IMR-90 (cell line): ENCODE results near the gene RPS23. TPM values are rescaled to one million over a fixed set of nuclear protein-coding genes. Genes with fewer than 3 reads are reported as not detected.

ENCODE experiments used
- ATAC-seq: fragments of 200-7000 bp; cut with Tn5 transposase; 2 replicates; pipeline ENCODE4 v1.9.1; 2020; ENCODE audit warnings: low read depth, mild to moderate bottlenecking, moderate library complexity
- BruUV-seq: library from RNA; stranded (reverse); fragments of 400-500 nt; replicated peaks from 2 replicates; lab custom pipeline; 2021; lab: Mats Ljungman, UMichigan
- CTCF ChIA-PET: fragments of 300-600 bp; formaldehyde crosslinking; extraction: SDS; loops from one replicate; lab custom pipeline; 2021; ENCODE audit warnings: antibody characterized with exemption; lab: Yijun Ruan, JAX
- POLR2A ChIA-PET: fragments of 300-600 bp; sonication (Branson Sonifier 250); formaldehyde crosslinking; loops from one replicate; lab custom pipeline; 2022; ENCODE audit warnings: antibody characterized with exemption; ENCODE audit not compliant: unreplicated experiment; lab: Charles Lee
- DNase-seq: peaks from one replicate; pipeline ENCODE4 v3.0.0; 2013
- H2AFZ ChIP-seq: replicated peaks from 2 replicates; pipeline ENCODE3; 2013; ENCODE audit warnings: low read length, mild to moderate bottlenecking; ENCODE audit not compliant: poor library complexity
- H2AK5ac ChIP-seq: 2 replicates; pipeline ENCODE4 v1.6.1; 2013; ENCODE audit warnings: low read depth, low read length, inconsistent platforms
- H2AK9ac ChIP-seq: replicated peaks from 2 replicates; pipeline ENCODE3; 2013; ENCODE audit warnings: mild to moderate bottlenecking, low read depth, low read length, moderate library complexity; ENCODE audit not compliant: poor library complexity
- H2BK120ac ChIP-seq: 2 replicates; pipeline ENCODE4 v1.6.1; 2013; ENCODE audit warnings: low read depth, low read length, inconsistent platforms
- H2BK15ac ChIP-seq: 3 replicates; pipeline ENCODE4 v1.6.1; 2013; ENCODE audit warnings: low read depth, low read length, inconsistent platforms
- H2BK20ac ChIP-seq: 2 replicates; pipeline ENCODE4 v1.6.1; 2013; ENCODE audit warnings: low read depth, mild to moderate bottlenecking, inconsistent platforms, low read length, moderate library complexity
- H2BK5ac ChIP-seq: 2 replicates; pipeline ENCODE4 v1.6.1; 2013; ENCODE audit warnings: mild to moderate bottlenecking, low read depth, low read length, inconsistent platforms; ENCODE audit not compliant: poor library complexity, severe bottlenecking
- H3K14ac ChIP-seq: replicated peaks from 2 replicates; pipeline ENCODE4 v1.6.1; 2013; ENCODE audit warnings: low read depth, low read length, inconsistent platforms
- H3K18ac ChIP-seq: 2 replicates; pipeline ENCODE4 v1.6.1; 2013; ENCODE audit warnings: low read depth, low read length, control low read depth
- H3K23ac ChIP-seq: 2 replicates; pipeline ENCODE4 v1.6.1; 2013; ENCODE audit warnings: low read depth, low read length, inconsistent platforms
- H3K27ac ChIP-seq: 2 replicates; pipeline ENCODE4 v1.5.1; 2013; ENCODE audit warnings: mild to moderate bottlenecking, control low read depth, low read length; ENCODE audit not compliant: insufficient read depth
- H3K27me3 ChIP-seq: 2 replicates; pipeline ENCODE4 v1.6.1; 2013; ENCODE audit warnings: low read length; ENCODE audit not compliant: control insufficient read depth, insufficient read depth
- H3K36me3 ChIP-seq: 2 replicates; pipeline ENCODE4 v1.6.1; 2013; ENCODE audit warnings: low read length, mixed read lengths; ENCODE audit not compliant: control insufficient read depth, insufficient read depth
- H3K4ac ChIP-seq: 2 replicates; pipeline ENCODE4 v1.6.1; 2013; ENCODE audit warnings: low read depth, low read length, inconsistent platforms
- H3K4me1 ChIP-seq: 2 replicates; pipeline ENCODE4 v1.6.1; 2013; ENCODE audit warnings: low read length, mixed read lengths; ENCODE audit not compliant: control insufficient read depth, insufficient read depth
- H3K4me2 ChIP-seq: 2 replicates; pipeline ENCODE4 v1.6.1; 2013; ENCODE audit warnings: low read depth, mild to moderate bottlenecking, control low read depth, low read length, moderate library complexity
- H3K4me3 ChIP-seq: 2 replicates; pipeline ENCODE4 v1.5.1; 2013; ENCODE audit warnings: low read depth, mild to moderate bottlenecking, control low read depth, low read length, moderate library complexity; ENCODE audit not compliant: insufficient read depth
- H3K56ac ChIP-seq: 2 replicates; pipeline ENCODE4 v1.6.1; 2013; ENCODE audit warnings: low read length, inconsistent platforms; ENCODE audit not compliant: insufficient read depth; ENCODE audit errors: extremely low read depth
- H3K79me1 ChIP-seq, 2 experiments: 2 replicates each; pipeline ENCODE4 v1.6.1; 2013; ENCODE audit warnings: low read length in 2 of 2, inconsistent platforms in 1 of 2, low read depth in 1 of 2
- H3K9ac ChIP-seq: 2 replicates; pipeline ENCODE4 v1.6.1; 2013; ENCODE audit warnings: low read depth, low read length, control low read depth
- H3K9me1 ChIP-seq: 2 replicates; pipeline ENCODE4 v1.6.1; 2013; ENCODE audit warnings: low read length, inconsistent platforms; ENCODE audit not compliant: insufficient read depth
- H3K9me3 ChIP-seq: 2 replicates; pipeline ENCODE4 v1.6.1; 2013; ENCODE audit warnings: low read length; ENCODE audit not compliant: control insufficient read depth, insufficient read depth
- H4K20me1 ChIP-seq: 2 replicates; pipeline ENCODE4 v1.6.1; 2013; ENCODE audit warnings: low read length, inconsistent platforms; ENCODE audit not compliant: insufficient read depth
- H4K5ac ChIP-seq: 2 replicates; pipeline ENCODE4 v1.6.1; 2013; ENCODE audit warnings: mild to moderate bottlenecking, low read depth, low read length, control low read depth
- H4K8ac ChIP-seq, 2 experiments: 2 replicates each; pipeline ENCODE4 v1.6.1; 2013; ENCODE audit warnings: low read depth in 2 of 2, low read length in 2 of 2, control low read depth in 1 of 2, inconsistent platforms in 1 of 2
- H4K91ac ChIP-seq: 2 replicates; pipeline ENCODE4 v1.6.1; 2013; ENCODE audit warnings: low read depth, low read length, inconsistent platforms; ENCODE audit not compliant: insufficient read depth
- CEBPB ChIP-seq: IDR thresholded peaks from 2 replicates; pipeline ENCODE4 v1.6.1; 2012; ENCODE audit warnings: low read depth, low read length, improper control_type of control experiment
- MAFK ChIP-seq: IDR thresholded peaks from 2 replicates; pipeline ENCODE4 v1.6.1; 2012; ENCODE audit warnings: low read depth, low read length, improper control_type of control experiment
- MXI1 ChIP-seq: IDR thresholded peaks from 2 replicates; pipeline ENCODE4 v1.6.1; 2012; ENCODE audit warnings: low read depth, mild to moderate bottlenecking, low read length, moderate library complexity, borderline replicate concordance
- NFE2L2 ChIP-seq: fragments of 150-350 bp; IDR thresholded peaks from 2 replicates; pipeline ENCODE4 v1.6.1; 2016; ENCODE audit warnings: low read depth, mild to moderate bottlenecking, low read length
- POLR2A ChIP-seq: IDR thresholded peaks from 2 replicates; pipeline ENCODE4 v1.6.1; 2012; ENCODE audit warnings: mild to moderate bottlenecking, low read depth, low read length
- RAD21 ChIP-seq: IDR thresholded peaks from 2 replicates; pipeline ENCODE4 v1.6.1; 2012; ENCODE audit warnings: low read length, improper control_type of control experiment
- WGBS, 2 experiments: methylation state at CpG; one replicate each; pipeline versions ENCODE4 v1.1.5 to v1.1.7; 2013; ENCODE audit warnings: missing lambda C conversion rate in 2 of 2; ENCODE audit not compliant: insufficient read length in 1 of 2; ENCODE audit errors: extremely low coverage in 2 of 2; 5-methylcytosine and 5-hydroxymethylcytosine counted together
- dilution Hi-C: fragments of 300-500 bp; cut with HindIII; formaldehyde crosslinking; loops from one replicate; pipeline ENCODE4 v1.14.3; 2018; ENCODE audit warnings: low sequenced_read_pairs; ENCODE audit not compliant: unreplicated experiment
- in situ Hi-C: fragments of 300-500 bp; cut with MboI; formaldehyde crosslinking; loops from 3 replicates; pipeline ENCODE4 v1.14.3; 2019; ENCODE audit warnings: low sequenced_read_pairs, inconsistent platforms, mixed read lengths
- intact Hi-C: fragments of 100-400 bp; cut with micrococcal nuclease; formaldehyde crosslinking; loops from 2 replicates; pipeline ENCODE4 v1.10.0; 2022
- polyA plus RNA-seq, 3 experiments: library from polyadenylated mRNA; depleted of rRNA; stranded (reverse); fragments of >200 nt; gene quantifications; 2 replicates each; pipeline ENCODE4 v1.2.3, GENCODE V29; 2012; ENCODE audit warnings: low replicate concordance in 1 of 3
- total RNA-seq: library from RNA; depleted of rRNA; stranded (reverse); fragments of >200 nt; gene quantifications from 2 replicates; pipeline ENCODE4 v1.2.3, GENCODE V29; 2012

Gene RPS23
- total and polyA plus RNA-seq, 2 of the 4 experiments (the other 2 are of a cell fraction) = 3,186 to 3,318 TPM

- Histone ChIP-seq H3K56ac (no peak overlapping the region), H3K14ac (no peak overlapping the region), H2BK20ac (no peak overlapping the region), H4K8ac (no peak overlapping the region), H3K9me1 (0 out of 2 replicates have a peak, but pooled peaks cover 3% of the 10 kb centered on the region), H3K18ac (no peak overlapping the region), H3K4me1 (peaks cover 4% of the 10 kb centered on the region; the same call in 1 of the 2 replicates), H3K9ac (no peak overlapping the region), H3K4ac (no peak overlapping the region), H2BK120ac (no peak overlapping the region), H3K23ac (no peak overlapping the region), H3K4me2 (no peak overlapping the region), H3K27me3 (no peaks in the 10 kb centered on the region; the same call in 1 of the 2 replicates), H3K79me1 (no peaks in the 10 kb centered on the region), H2AFZ (no peak overlapping the region), H2AK9ac (no peak overlapping the region), H4K5ac (no peak overlapping the region), H3K36me3 (no peaks in the 10 kb centered on the region), H3K9me3 (no peaks in the 10 kb centered on the region), H4K20me1 (no peaks in the 10 kb centered on the region), H4K91ac (no peak overlapping the region), H2BK15ac (no peak overlapping the region), H2BK5ac (no peak overlapping the region), H3K27ac (no peak overlapping the region), H2AK5ac (no peak overlapping the region), H3K4me3 (no peak overlapping the region)
- CTCF ChIA-PET = no interaction called here
- ATAC-seq (no peak), DNase-seq (no peak)
- no TSS peak for BruUV-seq
- TF ChIP-seq POLR2A (no peak), NFE2L2 (no peak), MXI1 (no peak), MAFK (no peak), RAD21 (no peak), CEBPB (no peak)
- in situ Hi-C loops = loop anchor here (10.0 kb wide), 1 partner anchor 1156 kb away; the partner anchor contains the start of gene VCAN
- intact Hi-C loops = no loop called here
- POLR2A ChIA-PET = no interaction called here
- dilution Hi-C loops = no loop called here
- WGBS, 2 experiments = no CpG with 5 or more reads among the region's 2 CpGs
These were observed 41.0 kb upstream of the RPS23 start for GRCh38 chr5:82319192-82319591.
